ENCODE data around the gene FAM3C.
"Not testable (repeated sequence)": the region's sequence is repeated elsewhere in the genome, so short reads cannot be mapped to it uniquely, and the experiment has no call there.

Gene FAM3C

GRCh38 chr7:121331048-121331447 lies 65.1 kb downstream of the FAM3C start:
- no peak overlapping the region for H3K27ac ChIP-seq
- TF ChIP-seq ZFX (IDR thresholded peaks at IDR 0.05), result no peak
- TF ChIP-seq, protein P1, sequence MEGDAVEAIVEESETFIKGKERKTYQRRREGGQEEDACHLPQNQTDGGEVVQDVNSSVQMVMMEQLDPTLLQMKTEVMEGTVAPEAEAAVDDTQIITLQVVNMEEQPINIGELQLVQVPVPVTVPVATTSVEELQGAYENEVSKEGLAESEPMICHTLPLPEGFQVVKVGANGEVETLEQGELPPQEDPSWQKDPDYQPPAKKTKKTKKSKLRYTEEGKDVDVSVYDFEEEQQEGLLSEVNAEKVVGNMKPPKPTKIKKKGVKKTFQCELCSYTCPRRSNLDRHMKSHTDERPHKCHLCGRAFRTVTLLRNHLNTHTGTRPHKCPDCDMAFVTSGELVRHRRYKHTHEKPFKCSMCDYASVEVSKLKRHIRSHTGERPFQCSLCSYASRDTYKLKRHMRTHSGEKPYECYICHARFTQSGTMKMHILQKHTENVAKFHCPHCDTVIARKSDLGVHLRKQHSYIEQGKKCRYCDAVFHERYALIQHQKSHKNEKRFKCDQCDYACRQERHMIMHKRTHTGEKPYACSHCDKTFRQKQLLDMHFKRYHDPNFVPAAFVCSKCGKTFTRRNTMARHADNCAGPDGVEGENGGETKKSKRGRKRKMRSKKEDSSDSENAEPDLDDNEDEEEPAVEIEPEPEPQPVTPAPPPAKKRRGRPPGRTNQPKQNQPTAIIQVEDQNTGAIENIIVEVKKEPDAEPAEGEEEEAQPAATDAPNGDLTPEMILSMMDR (conservative IDR thresholded peaks at IDR 0.05), result no peak

DNA sequence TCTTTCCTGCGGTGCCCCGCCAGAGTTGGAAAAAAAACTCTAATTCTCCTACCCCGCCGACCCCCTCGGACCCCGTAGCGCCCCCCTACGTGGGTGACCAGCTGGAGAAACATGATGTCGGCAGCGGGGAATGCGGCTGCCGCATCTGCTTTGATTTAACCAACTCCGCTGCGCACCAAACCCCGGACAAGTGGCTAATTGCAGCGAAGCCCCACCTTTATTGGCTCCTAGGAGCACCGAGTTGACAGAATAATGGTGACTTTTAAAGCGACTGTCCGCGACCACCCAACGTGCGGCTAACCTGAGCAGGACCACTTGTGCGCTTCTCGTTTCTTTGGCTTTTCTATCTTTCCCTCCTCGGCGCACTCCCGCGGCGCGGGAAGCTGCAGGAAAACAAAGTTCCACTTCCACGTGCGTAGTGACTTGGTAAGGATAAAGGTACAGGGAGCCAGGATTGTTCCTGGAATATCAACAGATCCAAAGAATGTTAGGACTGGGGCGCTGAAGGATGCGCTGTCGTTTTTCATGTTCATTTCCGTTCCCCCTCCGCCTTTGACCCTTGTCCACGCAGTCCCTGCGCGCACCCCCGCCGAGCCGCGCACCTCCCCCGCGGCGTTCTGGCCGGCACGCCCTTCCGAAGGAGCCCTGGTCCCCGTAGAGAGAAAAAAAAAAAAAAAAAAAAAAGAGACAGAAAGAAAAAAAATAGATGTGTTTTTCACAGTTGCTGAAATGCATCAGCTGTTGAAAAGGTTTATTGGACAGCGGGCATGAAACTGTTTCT lies 65.9 kb downstream of the FAM3C start:
- no peak for TF ChIP-seq ZFX (IDR thresholded peaks at IDR 0.05)
- TF ChIP-seq, protein P1 (conservative IDR thresholded peaks at IDR 0.05), result no peak
- no peak overlapping the region for H3K27ac ChIP-seq

GRCh38 chr7:121329191-121330052 lies 66.7 kb downstream of the FAM3C start:
- TF ChIP-seq, protein P1 (conservative IDR thresholded peaks at IDR 0.05), result no peak
- no peak for TF ChIP-seq ZFX (IDR thresholded peaks at IDR 0.05)
- H3K27ac ChIP-seq, result no peak overlapping the region

DNA sequence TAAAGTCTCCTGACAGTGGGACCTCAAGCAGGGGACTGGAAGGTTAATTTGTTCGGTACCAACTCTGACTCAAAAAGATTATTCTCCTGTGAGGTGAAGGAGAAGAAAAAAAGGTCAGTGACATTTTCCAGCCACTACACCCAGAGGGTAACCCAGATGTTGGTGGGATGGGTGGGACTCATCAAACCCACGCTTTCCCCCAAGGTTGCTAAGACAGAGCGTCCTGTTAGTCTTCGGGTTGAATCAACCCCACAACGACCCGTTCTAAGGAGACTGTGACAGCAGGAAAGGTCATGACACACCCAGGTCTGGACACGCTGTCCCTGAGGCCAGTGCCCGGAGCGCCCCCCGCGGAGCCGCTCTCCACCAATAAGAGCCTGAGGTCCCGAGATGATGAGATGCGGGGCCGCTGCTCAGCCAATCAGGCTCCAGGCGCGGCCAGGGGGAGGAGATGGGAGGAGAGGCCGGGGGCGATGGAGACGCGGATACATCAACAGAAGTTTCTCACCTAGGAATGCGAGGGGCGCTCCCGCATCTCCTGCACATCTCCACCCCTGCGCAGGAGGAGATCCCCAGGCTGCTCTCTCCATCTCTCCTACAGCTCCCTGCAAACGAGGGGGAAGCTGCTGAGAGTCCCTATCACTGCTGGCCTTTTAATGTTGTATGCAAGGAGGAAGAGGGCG lies 67.5 kb downstream of the FAM3C start, which contains the start of gene WNT16:
Gene WNT16 (plus strand): TSS at position 493 of the 683 bp plus-strand sequence. CDS start 293 bp downstream, outside the sequence.
- no peak within 1 kb of the TSS for H3K27ac ChIP-seq
- no peak for TF ChIP-seq ZFX (IDR thresholded peaks at IDR 0.05)
- TF ChIP-seq, protein P1 (conservative IDR thresholded peaks at IDR 0.05), result no peak

GRCh38 chr7:121327671-121328070 lies 68.4 kb downstream of the FAM3C start:
- no peak for TF ChIP-seq ZFX (IDR thresholded peaks at IDR 0.05)
- no peak overlapping the region for H3K27ac ChIP-seq

- no peak for TF ChIP-seq ZFX (IDR thresholded peaks at IDR 0.05)
- TF ChIP-seq, protein P1 (conservative IDR thresholded peaks at IDR 0.05), result no peak
- no peak overlapping the region for H3K27ac ChIP-seq
These were observed 72.4 kb downstream of the FAM3C start for GRCh38 chr7:121323515-121324302.

DNA sequence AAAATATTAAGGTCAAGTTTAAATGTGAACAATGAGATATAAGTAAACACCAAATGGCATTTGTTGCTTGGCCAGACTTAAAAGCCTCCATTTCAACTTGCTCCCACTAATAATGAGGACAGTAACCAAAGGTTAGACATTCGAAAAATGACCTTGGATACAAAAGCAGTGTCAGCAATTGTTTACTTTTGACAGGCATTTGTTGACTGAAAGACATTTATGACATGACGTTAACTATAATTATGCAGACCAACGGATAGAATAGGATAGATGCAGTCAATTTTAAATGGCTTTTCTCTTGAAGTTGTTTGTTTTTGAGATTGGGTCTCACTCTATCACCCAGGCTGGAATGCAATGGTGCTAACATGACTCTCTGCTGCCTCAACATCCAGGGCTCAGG lies 73.6 kb downstream of the FAM3C start:
- TF ChIP-seq ZFX (IDR thresholded peaks at IDR 0.05), result no peak
- TF ChIP-seq, protein P1 (conservative IDR thresholded peaks at IDR 0.05), result no peak
- no peak overlapping the region for H3K27ac ChIP-seq

DNA sequence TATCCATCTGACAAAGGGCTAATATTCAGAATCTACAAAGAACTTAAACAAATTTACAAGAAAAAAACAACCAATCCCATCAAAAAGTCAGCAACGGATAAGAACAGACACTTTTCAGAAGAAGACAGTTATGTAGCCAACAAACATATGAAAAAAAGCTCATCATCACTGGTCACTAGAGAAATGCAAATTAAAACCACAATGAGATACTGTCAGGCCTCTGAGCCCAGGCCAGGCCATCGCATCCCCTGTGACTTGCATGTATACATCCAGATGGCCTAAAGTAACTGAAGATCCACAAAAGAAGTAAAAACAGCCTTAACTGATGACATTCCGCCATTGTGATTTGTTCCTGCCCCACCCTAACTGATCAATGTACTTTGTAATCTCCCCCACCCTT lies 80.9 kb downstream of the FAM3C start:
- not testable (repeated sequence) for H3K27ac ChIP-seq
